H9 (cell line): ENCODE data around the gene TBC1D25. TPM values are rescaled to one million over a fixed set of nuclear protein-coding genes. Genes with fewer than 3 reads are reported as not detected.

Experiments
- DNase-seq: peaks from one replicate; pipeline ENCODE4 v3.0.0-alpha.2; 2017
- H2AFZ ChIP-seq: one replicate; pipeline ENCODE4 v1.6.1; 2013; ENCODE audit warnings: mild to moderate bottlenecking, low read length, control low read depth, moderate library complexity
- H2AK5ac ChIP-seq: 2 replicates; pipeline ENCODE4 v1.6.1; 2013; ENCODE audit warnings: low read length, control low read depth, mixed read lengths; ENCODE audit not compliant: insufficient read length
- H2BK120ac ChIP-seq: one replicate; pipeline ENCODE4 v1.6.1; 2013; ENCODE audit warnings: low read depth, mild to moderate bottlenecking, low read length, control low read depth, inconsistent platforms; ENCODE audit not compliant: poor library complexity, severe bottlenecking
- H2BK12ac ChIP-seq: 2 replicates; pipeline ENCODE4 v1.6.1; 2013; ENCODE audit warnings: low read length, control low read depth, mixed read lengths, low read depth; ENCODE audit not compliant: insufficient read length
- H2BK15ac ChIP-seq: 2 replicates; pipeline ENCODE4 v1.6.1; 2013; ENCODE audit warnings: low read depth, low read length, control low read depth
- H2BK20ac ChIP-seq: one replicate; pipeline ENCODE4 v1.6.1; 2013; ENCODE audit warnings: low read depth, mild to moderate bottlenecking, low read length, control low read depth, inconsistent platforms; ENCODE audit not compliant: poor library complexity, severe bottlenecking
- H2BK5ac ChIP-seq: 2 replicates; pipeline ENCODE4 v1.6.1; 2013; ENCODE audit warnings: low read length, control low read depth, mixed read lengths; ENCODE audit not compliant: insufficient read length
- H3K14ac ChIP-seq: 2 replicates; pipeline ENCODE4 v1.6.1; 2013; ENCODE audit warnings: low read length, control low read depth; ENCODE audit not compliant: insufficient read depth
- H3K18ac ChIP-seq: 2 replicates; pipeline ENCODE4 v1.6.1; 2013; ENCODE audit warnings: low read depth, mild to moderate bottlenecking, mixed read lengths, low read length, control low read depth; ENCODE audit not compliant: insufficient read length
- H3K23ac ChIP-seq: 2 replicates; pipeline ENCODE4 v1.6.1; 2013; ENCODE audit warnings: low read length, control low read depth, mixed read lengths, low read depth; ENCODE audit not compliant: insufficient read length
- H3K23me2 ChIP-seq: 2 replicates; pipeline ENCODE4 v1.6.1; 2013; ENCODE audit warnings: low read depth, mild to moderate bottlenecking, mixed read lengths, low read length, control low read depth; ENCODE audit not compliant: insufficient read length, poor library complexity, severe bottlenecking
- H3K27ac ChIP-seq: 2 replicates; pipeline ENCODE4 v1.5.1; 2013; ENCODE audit warnings: low read length, control low read depth, mixed read lengths, low read depth; ENCODE audit not compliant: insufficient read length
- H3K27me3 ChIP-seq: 2 replicates; pipeline ENCODE4 v1.6.1; 2013; ENCODE audit warnings: low read length, control low read depth, inconsistent platforms; ENCODE audit not compliant: insufficient read depth
- H3K4ac ChIP-seq: 2 replicates; pipeline ENCODE4 v1.6.1; 2013; ENCODE audit warnings: low read depth, mild to moderate bottlenecking, control low read depth, inconsistent platforms, low read length, moderate library complexity
- H3K4me1 ChIP-seq: 2 replicates; pipeline ENCODE4 v1.6.1; 2013; ENCODE audit warnings: low read length, control low read depth, inconsistent platforms; ENCODE audit not compliant: insufficient read depth
- H3K4me2 ChIP-seq: 2 replicates; pipeline ENCODE4 v1.6.1; 2013; ENCODE audit warnings: low read length, control low read depth, mixed read lengths; ENCODE audit not compliant: insufficient read length, insufficient read depth
- H3K56ac ChIP-seq: 2 replicates; pipeline ENCODE4 v1.6.1; 2013; ENCODE audit warnings: low read depth, mild to moderate bottlenecking, mixed read lengths, low read length, control low read depth; ENCODE audit not compliant: insufficient read length
- H3K79me1 ChIP-seq: 2 replicates; pipeline ENCODE4 v1.6.1; 2013; ENCODE audit warnings: low read depth, mild to moderate bottlenecking, moderate library complexity, low read length, control low read depth, inconsistent platforms; ENCODE audit not compliant: insufficient read depth, poor library complexity, severe bottlenecking
- H3K79me2 ChIP-seq: 2 replicates; pipeline ENCODE4 v1.6.1; 2013; ENCODE audit warnings: low read length, control low read depth, inconsistent platforms; ENCODE audit not compliant: insufficient read depth
- H3K9ac ChIP-seq: 2 replicates; pipeline ENCODE4 v1.6.1; 2013; ENCODE audit warnings: low read length, control low read depth, mixed read lengths; ENCODE audit not compliant: insufficient read length; ENCODE audit errors: extremely low read depth
- H3K9me3 ChIP-seq: one replicate; pipeline ENCODE4 v1.6.1; 2013; ENCODE audit warnings: low read depth, low read length, inconsistent platforms; ENCODE audit not compliant: control insufficient read depth
- H3T11ph ChIP-seq: one replicate; pipeline ENCODE4 v1.6.1; 2013; ENCODE audit warnings: mild to moderate bottlenecking, low read length, control low read depth, inconsistent platforms
- H4K20me1 ChIP-seq: one replicate; pipeline ENCODE4 v1.6.1; 2013; ENCODE audit not compliant: control insufficient read depth, insufficient read length, insufficient read depth
- H4K5ac ChIP-seq: 2 replicates; pipeline ENCODE4 v1.6.1; 2013; ENCODE audit warnings: low read depth, mild to moderate bottlenecking, mixed read lengths, low read length, control low read depth; ENCODE audit not compliant: insufficient read length
- H4K8ac ChIP-seq: replicated peaks from 2 replicates; pipeline ENCODE4 v1.6.1; 2013; ENCODE audit warnings: low read length, control low read depth, mixed read lengths, low read depth; ENCODE audit not compliant: insufficient read length
- H4K91ac ChIP-seq: 2 replicates; pipeline ENCODE4 v1.6.1; 2013; ENCODE audit warnings: low read depth, mild to moderate bottlenecking, moderate library complexity, mixed read lengths, low read length, control low read depth; ENCODE audit not compliant: insufficient read length
- H3K27ac Mint-ChIP-seq, 3 experiments: 2 replicates in 2 of 3; 3 replicates in 1 of 3; pipeline ENCODE4 v1.8.0; 2020 to 2021; ENCODE audit warnings: mixed read lengths in 3 of 3, mild to moderate bottlenecking in 1 of 3, moderate library complexity in 1 of 3
- H3K27me3 Mint-ChIP-seq: 2 replicates; pipeline ENCODE4 v1.8.0; 2021; ENCODE audit warnings: low read depth, mild to moderate bottlenecking, moderate library complexity, mixed read lengths
- H3K36me3 Mint-ChIP-seq, 3 experiments: 2 replicates in 2 of 3; 3 replicates in 1 of 3; pipeline ENCODE4 v1.8.0; 2020 to 2021; ENCODE audit warnings: low read depth in 3 of 3, mixed read lengths in 3 of 3; ENCODE audit not compliant: insufficient read depth in 1 of 3
- H3K4me1 Mint-ChIP-seq, 2 experiments: 2 replicates each; pipeline ENCODE4 v1.8.0; 2020; ENCODE audit warnings: mixed read lengths in 2 of 2
- H3K4me3 Mint-ChIP-seq, 2 experiments: 2 replicates in 1 of 2; 3 replicates in 1 of 2; pipeline ENCODE4 v1.8.0; 2020 to 2021; ENCODE audit warnings: mild to moderate bottlenecking in 2 of 2, mixed read lengths in 2 of 2, moderate library complexity in 1 of 2
- H3K9me3 Mint-ChIP-seq, 2 experiments: 2 replicates in 1 of 2; 3 replicates in 1 of 2; pipeline ENCODE4 v1.8.0; 2020; ENCODE audit warnings: mild to moderate bottlenecking in 2 of 2, mixed read lengths in 2 of 2, moderate library complexity in 1 of 2
- WGBS: extraction: QIAGEN DNeasy Blood & Tissue Kit; methylation state at CpG from one replicate; pipeline ENCODE4 v1.1.7; 2013; ENCODE audit warnings: missing lambda C conversion rate, low lambda C conversion rate, mixed read lengths; ENCODE audit not compliant: insufficient read length; ENCODE audit errors: extremely low coverage; 5-methylcytosine and 5-hydroxymethylcytosine counted together
- total RNA-seq: library from RNA; stranded (reverse); gene quantifications from 2 replicates; pipeline ENCODE4 v1.2.1, GENCODE V29; 2021
- TF ChIP-seq, protein P1 (sequence below): fragments of 200-600 bp; sonication (generic); conservative IDR thresholded peaks from 3 replicates; pipeline ENCODE4 v1.8.0; 2021; ENCODE audit warnings: antibody characterized with exemption, mild to moderate bottlenecking

Gene TBC1D25
- total RNA-seq, 1 experiment from 2014 or later: 10.2 TPM

- H3K79me1 ChIP-seq: no peaks in the 10 kb centered on the region
- H3K9ac ChIP-seq: no peak overlapping the region
- H3K36me3 Mint-ChIP-seq: peaks cover 9 to 58% (median 40%) of the 10 kb centered on the region in 3 experiments; a peak in 6 of 7 replicates
- H2BK120ac ChIP-seq: no peak overlapping the region
- H2BK15ac ChIP-seq: no peak overlapping the region
- no peak overlapping the region for H3K14ac ChIP-seq
- no peak for DNase-seq
- no peak overlapping the region for H4K5ac ChIP-seq
- H2BK12ac ChIP-seq: no peak overlapping the region
- H2BK20ac ChIP-seq: no peak overlapping the region
- H3K27ac Mint-ChIP-seq: no peak overlapping the region
- H3K4me1 Mint-ChIP-seq: peaks cover 3% of the 10 kb centered on the region in 2 experiments; a peak in 1 of 4 replicates
- H3K27ac ChIP-seq: no peak overlapping the region
- no CpG with 5 or more reads among the region's 24 CpGs for WGBS
- no peak overlapping the region for H4K8ac ChIP-seq
- no peak overlapping the region for H3K4me2 ChIP-seq
- no peak overlapping the region for H2AK5ac ChIP-seq
- H2BK5ac ChIP-seq: no peak overlapping the region
- no peaks in the 10 kb centered on the region for H3K79me2 ChIP-seq
- no peaks in the 10 kb centered on the region for H3K27me3 ChIP-seq
- TF ChIP-seq, protein P1, sequence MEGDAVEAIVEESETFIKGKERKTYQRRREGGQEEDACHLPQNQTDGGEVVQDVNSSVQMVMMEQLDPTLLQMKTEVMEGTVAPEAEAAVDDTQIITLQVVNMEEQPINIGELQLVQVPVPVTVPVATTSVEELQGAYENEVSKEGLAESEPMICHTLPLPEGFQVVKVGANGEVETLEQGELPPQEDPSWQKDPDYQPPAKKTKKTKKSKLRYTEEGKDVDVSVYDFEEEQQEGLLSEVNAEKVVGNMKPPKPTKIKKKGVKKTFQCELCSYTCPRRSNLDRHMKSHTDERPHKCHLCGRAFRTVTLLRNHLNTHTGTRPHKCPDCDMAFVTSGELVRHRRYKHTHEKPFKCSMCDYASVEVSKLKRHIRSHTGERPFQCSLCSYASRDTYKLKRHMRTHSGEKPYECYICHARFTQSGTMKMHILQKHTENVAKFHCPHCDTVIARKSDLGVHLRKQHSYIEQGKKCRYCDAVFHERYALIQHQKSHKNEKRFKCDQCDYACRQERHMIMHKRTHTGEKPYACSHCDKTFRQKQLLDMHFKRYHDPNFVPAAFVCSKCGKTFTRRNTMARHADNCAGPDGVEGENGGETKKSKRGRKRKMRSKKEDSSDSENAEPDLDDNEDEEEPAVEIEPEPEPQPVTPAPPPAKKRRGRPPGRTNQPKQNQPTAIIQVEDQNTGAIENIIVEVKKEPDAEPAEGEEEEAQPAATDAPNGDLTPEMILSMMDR: no peak
- no peak overlapping the region for H4K91ac ChIP-seq
- H3K9me3 Mint-ChIP-seq: peaks cover 72 to 77% of the 10 kb centered on the region in 2 experiments
- peaks cover 33% of the 10 kb centered on the region for H3K9me3 ChIP-seq
- H4K20me1 ChIP-seq: no peaks in the 10 kb centered on the region
- H3K4ac ChIP-seq: no peak overlapping the region
- no peak overlapping the region for H3T11ph ChIP-seq
- no peaks in the 10 kb centered on the region for H3K23me2 ChIP-seq
- no peak overlapping the region for H3K23ac ChIP-seq
- H2AFZ ChIP-seq: no peak overlapping the region
- H3K27me3 Mint-ChIP-seq: no peaks in the 10 kb centered on the region
- H3K4me3 Mint-ChIP-seq: no peak overlapping the region
- no peaks in the 10 kb centered on the region for H3K4me1 ChIP-seq
- H3K56ac ChIP-seq: no peak overlapping the region
- H3K18ac ChIP-seq: no peak overlapping the region
These were observed 20.1 kb downstream of the TBC1D25 start for GRCh38 chrX:48559636-48560035.
